ENCODE data around the gene SLIT1.

SLIT1 gene

DNA sequence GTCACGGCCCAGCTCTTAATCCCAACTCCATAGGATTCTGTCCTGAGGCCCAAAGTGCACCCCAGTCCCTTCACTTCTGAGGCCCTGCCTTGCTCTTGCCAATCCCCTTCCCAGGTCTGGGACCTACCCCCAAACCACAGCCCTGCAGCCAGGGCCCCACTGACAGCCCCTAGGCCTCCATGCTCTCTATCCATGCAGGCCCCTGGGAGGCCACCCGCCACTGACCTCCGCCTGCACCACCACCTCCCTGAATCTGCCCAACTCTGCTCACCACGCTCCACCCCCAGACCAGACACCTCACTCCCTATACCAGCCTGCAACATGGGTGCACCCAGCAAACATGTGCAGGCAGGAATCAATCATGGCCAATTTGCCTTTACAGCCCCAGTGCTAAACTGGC is 10.2 kb downstream of the SLIT1 start:
- no peaks in the 10 kb centered on the region for H3K36me3 ChIP-seq (replicated peaks)
- peaks cover 15% of the 10 kb centered on the region for H3K27me3 ChIP-seq (replicated peaks)
- H3K27ac ChIP-seq, result no peak overlapping the region
- TF ChIP-seq, protein P1, sequence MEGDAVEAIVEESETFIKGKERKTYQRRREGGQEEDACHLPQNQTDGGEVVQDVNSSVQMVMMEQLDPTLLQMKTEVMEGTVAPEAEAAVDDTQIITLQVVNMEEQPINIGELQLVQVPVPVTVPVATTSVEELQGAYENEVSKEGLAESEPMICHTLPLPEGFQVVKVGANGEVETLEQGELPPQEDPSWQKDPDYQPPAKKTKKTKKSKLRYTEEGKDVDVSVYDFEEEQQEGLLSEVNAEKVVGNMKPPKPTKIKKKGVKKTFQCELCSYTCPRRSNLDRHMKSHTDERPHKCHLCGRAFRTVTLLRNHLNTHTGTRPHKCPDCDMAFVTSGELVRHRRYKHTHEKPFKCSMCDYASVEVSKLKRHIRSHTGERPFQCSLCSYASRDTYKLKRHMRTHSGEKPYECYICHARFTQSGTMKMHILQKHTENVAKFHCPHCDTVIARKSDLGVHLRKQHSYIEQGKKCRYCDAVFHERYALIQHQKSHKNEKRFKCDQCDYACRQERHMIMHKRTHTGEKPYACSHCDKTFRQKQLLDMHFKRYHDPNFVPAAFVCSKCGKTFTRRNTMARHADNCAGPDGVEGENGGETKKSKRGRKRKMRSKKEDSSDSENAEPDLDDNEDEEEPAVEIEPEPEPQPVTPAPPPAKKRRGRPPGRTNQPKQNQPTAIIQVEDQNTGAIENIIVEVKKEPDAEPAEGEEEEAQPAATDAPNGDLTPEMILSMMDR (IDR thresholded peaks at IDR 0.05; ENCODE audit: low read depth, low read length, missing control alignments), result no peak
- no peak overlapping the region for H3K4me3 ChIP-seq (ENCODE audit: low read depth, low read length)
- in situ Hi-C loops (cut with HindIII; ENCODE audit: low pct_ligation_motif_present, low sequenced_read_pairs), result no loop called here
- DNase-seq, result no peak

DNA sequence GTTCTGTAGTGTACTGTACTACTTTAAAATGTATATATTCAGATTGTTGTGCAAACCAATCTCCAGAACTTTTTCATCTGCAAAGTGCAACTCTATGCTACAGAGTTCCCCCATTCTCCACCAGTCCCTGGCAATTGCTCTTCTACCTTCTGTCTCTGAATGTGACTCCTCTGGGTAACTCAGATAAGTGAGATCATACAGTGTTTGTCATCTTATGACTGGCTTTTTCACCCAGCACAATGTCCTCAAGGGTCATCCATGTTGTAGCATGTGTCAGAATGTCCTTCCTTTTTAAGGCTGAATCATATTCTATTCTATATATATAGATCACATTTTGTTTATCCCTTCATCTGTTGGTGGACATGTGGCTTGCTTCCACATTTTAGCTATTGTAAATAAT is 10.8 kb downstream of the SLIT1 start:
- Histone ChIP-seq H3K27ac (no peak overlapping the region), H3K4me3 (ENCODE audit: low read depth, low read length) (no peak overlapping the region), H3K36me3 (replicated peaks) (no peaks in the 10 kb centered on the region), H3K27me3 (replicated peaks) (peaks cover 13% of the 10 kb centered on the region)
- TF ChIP-seq, protein P1 (IDR thresholded peaks at IDR 0.05; ENCODE audit: low read depth, low read length, missing control alignments), result no peak
- in situ Hi-C loops (cut with HindIII; ENCODE audit: low pct_ligation_motif_present, low sequenced_read_pairs), result no loop called here
- no peak for DNase-seq

DNA sequence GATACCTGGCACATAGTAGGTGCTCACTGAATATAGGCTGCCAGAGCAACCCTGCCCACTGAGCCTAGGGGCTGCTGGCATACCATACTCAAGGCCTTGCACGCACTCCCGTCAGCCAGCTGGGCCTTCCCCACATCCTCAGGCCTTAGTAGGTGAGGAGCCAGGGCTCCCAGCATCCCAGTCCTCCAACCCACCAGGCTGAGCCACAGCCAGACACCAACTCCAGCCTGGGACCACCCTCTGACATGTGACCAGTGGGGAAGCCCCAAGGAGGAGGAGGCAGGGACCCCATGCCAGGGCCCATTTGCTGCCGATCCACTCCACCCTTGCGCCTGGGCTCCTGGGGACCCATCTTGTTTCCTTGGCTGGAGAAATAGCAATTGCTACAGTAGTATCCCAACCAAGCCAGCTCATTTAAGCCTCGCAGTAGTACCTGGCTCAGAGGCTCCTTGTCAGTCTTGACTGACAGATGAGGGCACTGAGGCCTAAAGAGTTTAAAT is 11.4 kb downstream of the SLIT1 start:
- TF ChIP-seq, protein P1 (IDR thresholded peaks at IDR 0.05; ENCODE audit: low read depth, low read length, missing control alignments), result no peak
- H3K4me3 ChIP-seq (ENCODE audit: low read depth, low read length), result no peak overlapping the region
- H3K27ac ChIP-seq, result no peak overlapping the region
- peaks cover 11% of the 10 kb centered on the region for H3K27me3 ChIP-seq (replicated peaks)
- in situ Hi-C loops (cut with HindIII; ENCODE audit: low pct_ligation_motif_present, low sequenced_read_pairs), result no loop called here
- DNase-seq, result no peak
- H3K36me3 ChIP-seq (replicated peaks), result no peaks in the 10 kb centered on the region

DNA sequence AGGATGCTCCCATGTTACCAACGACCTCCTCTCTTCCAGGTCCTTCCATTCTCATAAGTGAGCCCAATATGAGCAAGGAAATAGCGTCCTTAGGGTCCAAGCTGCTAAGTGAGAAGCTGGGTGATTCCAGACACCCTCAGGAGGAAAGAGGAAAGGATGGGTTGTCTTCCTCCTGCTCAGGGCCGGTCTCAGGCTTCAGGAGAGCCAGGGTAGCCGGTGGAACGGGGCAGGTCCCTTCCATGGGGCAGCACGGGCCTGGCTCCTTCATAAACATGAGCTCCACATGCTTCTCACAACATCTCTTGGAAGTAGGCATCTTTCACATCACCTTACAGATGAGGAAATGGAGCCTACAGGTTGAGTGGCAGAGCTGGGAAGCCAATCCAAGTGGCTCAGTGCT is 12.7 kb downstream of the SLIT1 start:
- in situ Hi-C loops (cut with HindIII; ENCODE audit: low pct_ligation_motif_present, low sequenced_read_pairs), result no loop called here
- H3K4me3 ChIP-seq (ENCODE audit: low read depth, low read length), result no peak overlapping the region
- peaks cover 6% of the 10 kb centered on the region for H3K27me3 ChIP-seq (replicated peaks)
- DNase-seq, result no peak
- no peaks in the 10 kb centered on the region for H3K36me3 ChIP-seq (replicated peaks)
- TF ChIP-seq, protein P1 (IDR thresholded peaks at IDR 0.05; ENCODE audit: low read depth, low read length, missing control alignments), result no peak
- no peak overlapping the region for H3K27ac ChIP-seq

DNA sequence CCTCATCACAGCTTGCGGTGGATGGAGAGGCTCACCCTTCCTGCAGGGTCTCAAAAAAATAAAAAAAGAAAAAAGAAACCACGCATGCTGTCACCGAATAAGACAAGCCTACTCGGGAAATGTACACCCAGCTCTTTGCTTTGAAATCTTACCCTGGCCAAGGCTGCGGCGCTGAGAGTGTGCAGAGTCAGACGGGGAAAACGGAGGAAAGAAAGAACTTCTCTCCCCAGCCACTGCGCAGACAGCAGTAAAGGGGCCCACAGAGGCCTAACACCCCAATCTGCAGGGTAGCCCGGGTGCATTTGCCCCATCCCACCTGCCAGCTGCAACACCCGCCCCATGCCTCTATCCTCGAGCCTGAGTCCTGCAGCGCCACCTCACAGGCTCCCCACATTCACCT is 14.8 kb downstream of the SLIT1 start:
- Histone ChIP-seq H3K4me3 (ENCODE audit: low read depth, low read length) (no peak overlapping the region), H3K27me3 (replicated peaks) (peaks cover 2% of the 10 kb centered on the region), H3K36me3 (replicated peaks) (no peaks in the 10 kb centered on the region), H3K27ac (no peak overlapping the region)
- DNase-seq, result no peak
- TF ChIP-seq, protein P1 (IDR thresholded peaks at IDR 0.05; ENCODE audit: low read depth, low read length, missing control alignments), result no peak
- in situ Hi-C loops (cut with HindIII; ENCODE audit: low pct_ligation_motif_present, low sequenced_read_pairs), result no loop called here

Data from brain microvascular endothelial cell (primary cell).